ENCODE data around the gene PPP2R5D. TPM values are rescaled to one million over a fixed set of nuclear protein-coding genes. Genes with fewer than 3 reads are reported as not detected.

The PPP2R5D gene
- polyA plus RNA-seq, 3 donors: 10.3 to 24.9 (median 14.9) TPM

- intact Hi-C loops (cut with micrococcal nuclease): loop anchor here in 1 of 2 donors (10.0 kb wide), 1 partner anchor 122 kb away; the partner anchor contains the start of gene SRF
- Histone ChIP-seq H3K9ac (ENCODE audit: insufficient read depth, low read length, poor library complexity, severe bottlenecking) (no peak overlapping the region), H3K9me3 (replicated peaks in 1 of 2; ENCODE audit: control insufficient read depth in 1 of 2, insufficient read depth in 1 of 2, low read length in 2 of 2) (no peaks in the 10 kb centered on the region), H3K4me3 (replicated peaks in 1 of 3; ENCODE audit: low read depth in 2 of 3, low read length in 3 of 3) (peak overlapping the region in 1 of 3 experiments; percentile 91), H2AFZ (ENCODE audit: insufficient read depth, low read depth, low read length, poor library complexity, severe bottlenecking) (peak overlapping the region; percentile 98), H3K79me2 (ENCODE audit: insufficient read depth, low read length) (peaks cover 2% of the 10 kb centered on the region), H3K27ac (ENCODE audit: low read depth in 1 of 2, low read length in 2 of 2) (peak overlapping the region in 1 of 2 donors; percentile 86), H3K36me3 (replicated peaks in 1 of 2; ENCODE audit: control insufficient read depth in 1 of 2, insufficient read depth in 2 of 2, low read length in 2 of 2) (peaks cover 20 to 44% of the 10 kb centered on the region in 2 donors), H3K4me2 (replicated peaks; ENCODE audit: extremely low read depth, low read length, poor library complexity, severe bottlenecking) (peak overlapping the region; percentile 98), H3K27me3 (ENCODE audit: control insufficient read depth in 2 of 2, insufficient read depth in 2 of 2, low read length in 2 of 2) (no peaks in the 10 kb centered on the region), H3K4me1 (ENCODE audit: control insufficient read depth in 1 of 2, insufficient read depth in 2 of 2, low read length in 2 of 2) (peaks cover 11 to 20% of the 10 kb centered on the region in 2 donors), H4K20me1 (ENCODE audit: insufficient read depth, low read length) (no peaks in the 10 kb centered on the region)
- 96% methylated on average over 19 of the region's 19 CpGs for whole genome bisulfite sequencing (ENCODE audit: insufficient coverage)
- no peak for TF ChIP-seq CTCF (IDR thresholded peaks at IDR 0.05)
- peak overlapping the region in 4 of 7 donors; percentile 4 to 94 (median 90) for H3K27ac Mint-ChIP-seq
- peaks cover 42 to 58% of the 10 kb centered on the region in 2 donors for H3K36me3 Mint-ChIP-seq
- peaks cover 27% of the 10 kb centered on the region for H3K4me1 Mint-ChIP-seq
- H3K27me3 Mint-ChIP-seq (ENCODE audit: low read depth in 3 of 3): peaks cover 0 to 2% (median 2%) of the 10 kb centered on the region in 3 donors
- peak overlapping the region; percentile 89 to 97 for H3K4me3 Mint-ChIP-seq
- H3K9me3 Mint-ChIP-seq: no peaks in the 10 kb centered on the region
- DNase-seq: no peak
Observed at GRCh38 chr6:43052225-43052841, 68.0 kb downstream of the PPP2R5D start.

GRCh38 chr6:43052842-43053544 is 68.6 kb downstream of the PPP2R5D start:
- TF ChIP-seq CTCF (IDR thresholded peaks at IDR 0.05): no peak
- Histone ChIP-seq H3K9ac (ENCODE audit: insufficient read depth, low read length, poor library complexity, severe bottlenecking) (peak overlapping the region; percentile 80), H3K36me3 (replicated peaks in 1 of 2; ENCODE audit: control insufficient read depth in 1 of 2, insufficient read depth in 2 of 2, low read length in 2 of 2) (peaks cover 16 to 44% of the 10 kb centered on the region in 2 donors), H3K9me3 (replicated peaks in 1 of 2; ENCODE audit: control insufficient read depth in 1 of 2, insufficient read depth in 1 of 2, low read length in 2 of 2) (no peaks in the 10 kb centered on the region), H3K79me2 (ENCODE audit: insufficient read depth, low read length) (peaks cover 7% of the 10 kb centered on the region), H2AFZ (ENCODE audit: insufficient read depth, low read depth, low read length, poor library complexity, severe bottlenecking) (peak overlapping the region; percentile 98), H3K27ac (ENCODE audit: low read depth in 1 of 2, low read length in 2 of 2) (peak overlapping the region; percentile 44 to 86), H3K4me2 (replicated peaks; ENCODE audit: extremely low read depth, low read length, poor library complexity, severe bottlenecking) (peak overlapping the region; percentile 98), H4K20me1 (ENCODE audit: insufficient read depth, low read length) (no peaks in the 10 kb centered on the region), H3K4me1 (ENCODE audit: control insufficient read depth in 1 of 2, insufficient read depth in 2 of 2, low read length in 2 of 2) (peaks cover 11 to 22% of the 10 kb centered on the region in 2 donors), H3K4me3 (replicated peaks in 1 of 3; ENCODE audit: low read depth in 2 of 3, low read length in 3 of 3) (peak overlapping the region; percentile 66 to 91 (median 85)), H3K27me3 (ENCODE audit: control insufficient read depth in 2 of 2, insufficient read depth in 2 of 2, low read length in 2 of 2) (no peaks in the 10 kb centered on the region)
- Mint-ChIP-seq H3K9me3 (no peaks in the 10 kb centered on the region), H3K36me3 (peaks cover 43 to 54% of the 10 kb centered on the region in 2 donors), H3K4me1 (peaks cover 28% of the 10 kb centered on the region), H3K27me3 (ENCODE audit: low read depth in 3 of 3) (peaks cover 0 to 2% (median 2%) of the 10 kb centered on the region in 3 donors), H3K27ac (peak overlapping the region; percentile 83 to 94 (median 92)), H3K4me3 (peak overlapping the region; percentile 89 to 97)
- DNase-seq: no peak
- 11% methylated on average over 22 of the region's 22 CpGs for WGBS (ENCODE audit: insufficient coverage)
- intact Hi-C loops (cut with micrococcal nuclease): loop anchor here in 1 of 2 donors (10.0 kb wide), 1 partner anchor 122 kb away; the partner anchor contains the start of gene SRF

All from CD14-positive monocyte (primary cell).